ENCODE data around the gene COL8A2. TPM values are rescaled to one million over a fixed set of nuclear protein-coding genes. Genes with fewer than 3 reads are reported as not detected.
"Not testable (repeated sequence)": the region's sequence is repeated elsewhere in the genome, so short reads cannot be mapped to it uniquely, and the experiment has no call there.

Gene COL8A2
- total RNA-seq, 1 donor from 2014 or later, result 1.4 TPM

DNA sequence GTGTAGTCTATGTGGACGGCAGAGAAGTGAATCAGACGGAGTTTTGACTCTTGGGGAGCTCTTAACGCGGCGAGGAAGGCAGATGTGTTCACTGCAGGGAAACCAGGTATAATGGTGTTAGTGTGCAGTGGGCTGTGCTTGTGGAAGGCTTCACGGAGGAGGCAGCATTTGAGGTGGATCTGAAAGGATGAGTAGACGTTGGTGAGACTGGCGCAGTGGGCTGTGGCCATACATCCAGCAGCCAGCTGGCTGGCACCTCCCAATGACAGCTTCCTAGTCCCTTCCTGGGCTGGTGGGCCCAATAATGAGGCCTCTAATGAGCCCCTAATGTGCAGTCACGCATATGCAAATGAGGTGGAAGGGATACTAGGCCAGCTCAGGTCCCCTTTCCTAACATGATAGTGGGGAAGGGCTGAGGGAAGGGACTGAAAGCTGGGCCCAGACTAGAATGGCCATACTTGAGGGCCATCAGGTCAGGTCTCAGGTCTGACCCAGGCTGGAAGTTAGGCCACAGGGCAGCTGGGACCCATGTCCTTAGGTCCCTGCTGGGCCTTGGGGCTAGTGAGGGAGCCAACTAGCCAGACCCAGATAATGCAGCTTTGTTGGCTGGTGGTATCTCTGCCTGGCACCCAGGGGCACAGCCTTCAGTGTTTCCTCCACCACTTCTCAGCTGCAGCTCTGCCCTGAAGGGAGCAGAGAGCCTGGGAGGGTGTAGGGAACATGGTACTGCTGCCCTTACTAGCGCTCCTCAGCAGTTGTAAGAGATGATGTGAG is 34.8 kb upstream of the COL8A2 start:
- ATAC-seq (ENCODE audit: poor library complexity) (no peak), DNase-seq (peak; percentile 35)
- intact Hi-C loops (cut with DNase I), result loop anchor here (5.0 to 10.0 kb wide), 2 partner anchors 65 to 128 kb away; partner anchors contain the start of gene THRAP3

- DNase-seq, result peak; percentile 34
- ATAC-seq (ENCODE audit: poor library complexity), result not testable (repeated sequence)
- intact Hi-C loops (cut with DNase I), result loop anchor here (5.0 to 10.0 kb wide), 2 partner anchors 66 to 128 kb away; partner anchors contain the start of gene THRAP3
Measured at GRCh38 chr1:36158827-36159252, 33.8 kb upstream of the COL8A2 start.

- peak; percentile 30 for DNase-seq
- intact Hi-C loops (cut with DNase I), result loop anchor here (5.0 to 10.0 kb wide), 2 partner anchors 67 to 129 kb away; partner anchors contain the start of gene THRAP3
- no peak for ATAC-seq (ENCODE audit: poor library complexity)
Measured at GRCh38 chr1:36157973-36158826, 33.2 kb upstream of the COL8A2 start.

DNA sequence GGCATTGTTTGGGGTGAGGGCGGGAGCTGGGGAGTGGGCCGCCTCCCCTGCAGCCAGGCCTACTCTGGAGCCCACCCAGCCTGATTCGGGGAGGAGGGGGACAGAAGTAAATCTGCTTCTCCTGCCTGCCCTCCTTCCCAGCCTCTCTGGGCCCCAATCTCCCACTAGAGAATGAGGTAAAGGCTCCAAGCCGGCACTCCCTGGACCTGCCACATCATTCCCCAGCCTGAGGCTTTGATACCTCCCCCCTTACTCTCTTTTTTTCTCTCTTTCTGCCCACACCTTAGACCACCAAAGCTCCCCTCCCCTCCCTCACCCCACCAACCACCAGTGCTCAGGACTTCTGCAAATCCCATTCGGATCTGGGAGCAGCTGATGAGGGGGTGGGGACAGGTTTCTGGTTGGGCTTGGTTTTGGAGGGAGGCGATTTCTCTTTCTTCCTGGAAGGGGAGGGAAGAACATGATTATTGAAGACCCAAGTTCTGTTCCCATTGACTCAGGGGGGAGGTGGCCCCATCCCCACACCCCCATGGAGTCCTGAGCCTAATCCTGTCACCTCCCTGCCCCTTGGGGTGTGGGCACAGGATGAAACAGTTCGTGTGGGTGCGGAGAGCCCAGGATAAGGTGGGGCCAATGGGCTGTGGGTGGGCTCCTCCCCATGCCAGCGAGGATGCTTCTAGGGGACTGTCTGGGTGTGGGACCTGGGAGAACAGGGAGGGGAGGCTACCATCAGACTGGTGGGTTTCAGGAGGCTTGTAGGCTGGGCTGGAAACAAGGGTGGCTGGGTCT is 32.3 kb upstream of the COL8A2 start:
- intact Hi-C loops (cut with DNase I), result loop anchor here (5.0 to 10.0 kb wide), 2 partner anchors 67 to 130 kb away; partner anchors contain the start of gene THRAP3
- peak; percentile 39 for DNase-seq
- ATAC-seq (ENCODE audit: poor library complexity), result no peak

DNA sequence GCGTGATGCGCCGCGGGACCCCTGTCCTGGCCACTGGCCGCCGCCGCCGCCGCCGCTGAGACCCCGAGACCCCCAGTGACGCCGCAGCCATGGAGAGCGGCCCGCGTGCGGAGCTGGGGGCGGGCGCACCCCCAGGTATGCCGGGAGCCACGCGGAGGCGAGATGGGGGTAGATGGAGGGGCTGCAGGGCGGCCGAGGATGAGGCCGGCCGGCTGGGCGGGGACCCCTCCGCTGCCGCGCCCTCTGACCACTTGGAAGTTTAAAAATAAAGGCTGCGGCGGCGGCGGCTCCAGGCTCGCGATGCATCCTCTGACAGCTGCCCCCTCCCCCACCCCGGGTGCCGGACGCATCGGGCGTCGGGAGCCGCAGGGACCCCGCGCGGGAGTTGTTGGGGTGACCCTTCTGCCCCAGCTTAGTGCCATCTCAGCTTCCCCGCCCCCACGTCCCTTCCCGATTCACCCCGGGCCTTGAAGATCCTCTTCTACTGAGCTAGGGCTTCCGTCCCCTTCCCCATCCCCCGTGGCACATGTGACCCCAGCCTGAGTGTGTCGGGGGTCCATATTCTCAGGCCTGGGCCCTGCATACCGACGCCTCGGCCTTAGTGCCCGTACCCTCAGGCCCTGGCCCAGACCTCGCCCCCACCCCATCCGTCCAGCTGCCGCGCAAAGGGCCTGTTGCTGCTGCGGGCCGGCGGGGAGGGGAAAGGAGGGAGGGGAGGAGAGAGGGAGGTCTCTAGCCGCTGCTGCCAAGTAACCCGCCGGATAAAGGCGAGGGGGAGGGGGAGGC is 31.5 kb upstream of the COL8A2 start:
- intact Hi-C loops (cut with DNase I), result loop anchor here (5.0 to 10.0 kb wide), 2 partner anchors 68 to 131 kb away; partner anchors contain the start of gene THRAP3
- DNase-seq, result peak; percentile 82
- peak; percentile 53 for ATAC-seq (ENCODE audit: poor library complexity)

- ATAC-seq (ENCODE audit: poor library complexity), result peak; percentile 68
- intact Hi-C loops (cut with DNase I), result loop anchor here (2.0 to 10.0 kb wide), 3 partner anchors 33 to 132 kb away; partner anchors contain the start of gene THRAP3
- peak; percentile 94 for DNase-seq
Measured at GRCh38 chr1:36155408-36156328, 30.6 kb upstream of the COL8A2 start, which contains the start of gene MAP7D1. Gene MAP7D1 (plus strand): TSS chr1:36156160. CDS start chr1:36156418, 258 bp downstream.

DNA sequence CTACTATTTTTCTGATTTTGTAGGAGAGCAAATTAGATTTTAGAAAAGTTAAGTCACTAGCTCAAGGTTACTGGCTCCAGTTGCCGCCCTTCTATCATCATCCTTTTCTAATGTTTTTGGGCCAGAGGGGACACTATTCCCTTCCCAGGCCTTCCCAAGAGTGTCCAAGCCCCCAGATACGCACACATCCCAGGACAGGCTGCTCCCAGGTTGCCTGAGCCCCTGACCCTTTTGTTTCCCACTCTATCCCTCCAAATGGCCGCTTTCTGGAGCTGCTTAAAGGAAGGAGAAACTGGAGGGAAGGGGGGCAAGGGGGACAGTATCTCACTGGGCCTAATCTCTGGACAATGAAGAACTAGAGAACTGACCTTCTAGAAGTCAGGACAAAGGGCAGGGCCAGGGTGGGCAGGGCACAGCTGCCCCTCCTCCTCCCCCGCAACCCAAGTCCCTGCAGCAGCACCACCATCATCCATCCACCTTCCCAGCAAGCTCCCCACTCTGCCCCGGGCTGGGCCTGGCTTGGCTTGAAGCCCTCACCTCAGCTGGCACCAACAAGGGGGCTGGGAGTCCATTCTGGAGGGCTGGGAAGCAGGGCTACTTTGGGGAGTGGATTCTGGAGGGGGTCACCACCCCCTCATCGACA is 29.9 kb upstream of the COL8A2 start:
- DNase-seq (peak; percentile 80), ATAC-seq (ENCODE audit: poor library complexity) (peak; percentile 33)
- intact Hi-C loops (cut with DNase I), result loop anchor here (2.0 to 10.0 kb wide), 3 partner anchors 34 to 132 kb away; partner anchors contain the start of gene THRAP3

DNA sequence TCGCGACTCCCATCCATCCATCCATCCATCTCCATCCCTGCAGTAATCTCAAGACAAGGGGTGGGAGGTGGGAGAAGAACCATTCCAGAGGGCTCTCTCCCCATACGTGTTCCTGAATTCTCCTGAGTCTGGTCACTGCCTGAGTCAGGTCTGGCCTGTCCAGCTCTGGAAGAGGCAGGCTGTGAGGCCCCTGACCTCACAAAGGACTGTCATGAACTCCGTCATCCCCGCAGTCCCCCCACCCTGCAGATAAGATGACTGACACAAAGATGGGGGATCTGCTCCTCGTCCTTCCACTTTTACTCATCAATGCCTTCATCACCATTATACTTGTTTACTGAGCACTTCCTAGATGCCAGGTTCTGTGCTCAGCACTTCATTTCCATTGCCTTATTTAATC is 29.3 kb upstream of the COL8A2 start:
- intact Hi-C loops (cut with DNase I), result loop anchor here (2.0 to 10.0 kb wide), 2 partner anchors 34 to 70 kb away; partner anchors contain the start of gene THRAP3

DNA sequence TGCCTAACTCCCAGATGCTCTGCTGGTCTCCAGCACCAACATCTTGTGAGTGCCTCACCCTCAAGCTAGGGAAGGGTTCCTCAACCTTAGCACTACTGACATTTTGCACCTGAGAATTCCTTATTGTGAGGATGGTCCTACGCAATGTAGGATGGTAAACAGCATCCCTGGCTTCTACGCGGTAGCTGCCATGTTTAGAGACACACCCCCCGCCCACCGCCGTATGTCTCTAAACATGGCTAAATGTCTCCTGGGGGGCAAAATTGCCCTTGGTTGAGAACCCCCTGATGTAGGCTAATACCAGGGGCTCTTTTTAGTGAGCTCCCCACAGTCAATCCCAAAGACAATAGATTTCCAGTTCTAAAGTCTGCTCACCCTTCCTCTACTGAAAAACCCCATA is 28.5 kb upstream of the COL8A2 start:
- DNase-seq (peak; percentile 34), ATAC-seq (ENCODE audit: poor library complexity) (no peak)
- intact Hi-C loops (cut with DNase I), result loop anchor here (10.0 kb wide), 1 partner anchor 71 kb away; the partner anchor contains the start of gene THRAP3

More for the DNA sequence above, 29.3 kb upstream of the COL8A2 start:
- DNase-seq (peak; percentile 17), ATAC-seq (ENCODE audit: poor library complexity) (no peak)

GRCh38 chr1:36151845-36152203 is 26.8 kb upstream of the COL8A2 start:
- intact Hi-C loops (cut with DNase I), result loop anchor here (10.0 kb wide), 1 partner anchor 73 kb away; the partner anchor contains the start of gene THRAP3
- peak; percentile 53 for DNase-seq
- ATAC-seq (ENCODE audit: poor library complexity), result no peak

GRCh38 chr1:36151134-36151844 is 26.3 kb upstream of the COL8A2 start:
- DNase-seq (peak; percentile 16), ATAC-seq (ENCODE audit: poor library complexity) (no peak)
- intact Hi-C loops (cut with DNase I), result loop anchor here (10.0 kb wide), 1 partner anchor 74 kb away; the partner anchor contains the start of gene THRAP3

- peak; percentile 95 for DNase-seq
- intact Hi-C loops (cut with DNase I), result loop anchor here (10.0 kb wide), 1 partner anchor 74 kb away; the partner anchor contains the start of gene THRAP3
- ATAC-seq (ENCODE audit: poor library complexity), result peak; percentile 79
Measured at GRCh38 chr1:36150296-36151133, 25.5 kb upstream of the COL8A2 start.

- DNase-seq (no peak), ATAC-seq (ENCODE audit: poor library complexity) (no peak)
- intact Hi-C loops (cut with DNase I), result loop anchor here (10.0 kb wide), 1 partner anchor 75 kb away; the partner anchor contains the start of gene THRAP3
Measured at GRCh38 chr1:36149973-36150295, 24.9 kb upstream of the COL8A2 start.

All from Right ventricle myocardium superior (tissue), 1 donor.